GM23338 (cell line): ENCODE measurements around the gene FAM174C. TPM values are rescaled to one million over a fixed set of nuclear protein-coding genes. Genes with fewer than 3 reads are reported as not detected.

Experiments
- ATAC-seq: fragments of 200-7000 bp; cut with Tn5 transposase; 3 replicates; pipeline ENCODE4 v1.9.1; 2020
- DNase-seq: peaks from one replicate; pipeline ENCODE4 v3.0.0-alpha.2; 2015; ENCODE audit warnings: low spot score
- H2AFZ ChIP-seq: fragments of 200-600 bp; sonication (generic); 2 replicates; pipeline ENCODE4 v1.8.0; 2016; ENCODE audit warnings: antibody characterized with exemption, mild to moderate bottlenecking, moderate library complexity
- H3F3A ChIP-seq: fragments of 200-600 bp; sonication (generic); replicated peaks from 2 replicates; pipeline ENCODE4 v1.8.0; 2017; ENCODE audit warnings: antibody characterized with exemption, mixed run types, low read depth
- H3K27ac ChIP-seq: fragments of 200-600 bp; sonication (generic); 2 replicates; pipeline ENCODE4 v1.6.1; 2016; ENCODE audit warnings: low read depth
- H3K27me3 ChIP-seq: fragments of 200-600 bp; sonication (generic); 2 replicates; pipeline ENCODE4 v1.8.0; 2016; ENCODE audit warnings: mild to moderate bottlenecking, mixed run types, moderate library complexity; ENCODE audit not compliant: insufficient read depth
- H3K36me3 ChIP-seq: fragments of 200-600 bp; sonication (generic); 2 replicates; pipeline ENCODE4 v1.8.0; 2016; ENCODE audit warnings: mild to moderate bottlenecking; ENCODE audit not compliant: insufficient read depth
- H3K4me1 ChIP-seq: fragments of 200-600 bp; sonication (generic); 2 replicates; pipeline ENCODE4 v1.8.0; 2016; ENCODE audit warnings: mild to moderate bottlenecking, moderate library complexity; ENCODE audit not compliant: insufficient read depth
- H3K4me2 ChIP-seq: fragments of 200-600 bp; sonication (generic); 2 replicates; pipeline ENCODE4 v1.7.1; 2017; ENCODE audit warnings: mixed run types
- H3K4me3 ChIP-seq: fragments of 200-600 bp; sonication (generic); 2 replicates; pipeline ENCODE4 v1.6.1; 2016; ENCODE audit warnings: mixed run types
- H3K79me2 ChIP-seq: fragments of 200-600 bp; sonication (generic); replicated peaks from 2 replicates; pipeline ENCODE4 v1.8.0; 2017; ENCODE audit warnings: mild to moderate bottlenecking; ENCODE audit not compliant: insufficient read depth
- H3K9me2 ChIP-seq: fragments of 200-600 bp; sonication (generic); 2 replicates; pipeline ENCODE4 v1.8.0; 2017; ENCODE audit not compliant: insufficient read depth
- H4K20me1 ChIP-seq: fragments of 200-600 bp; sonication (generic); replicated peaks from 2 replicates; pipeline ENCODE4 v1.8.0; 2017; ENCODE audit warnings: mild to moderate bottlenecking; ENCODE audit not compliant: insufficient read depth
- H3K27ac Mint-ChIP-seq: 2 replicates; pipeline ENCODE4 v1.8.0; 2020; ENCODE audit warnings: inconsistent platforms, mild to moderate bottlenecking, moderate library complexity, mixed read lengths
- H3K27me3 Mint-ChIP-seq: 3 replicates; pipeline ENCODE4 v1.8.0; 2022; ENCODE audit warnings: low read depth, mild to moderate bottlenecking, moderate library complexity, mixed read lengths, inconsistent platforms; ENCODE audit not compliant: insufficient read depth, poor library complexity
- H3K36me3 Mint-ChIP-seq: 3 replicates; pipeline ENCODE4 v1.8.0; 2021; ENCODE audit warnings: low read depth, mild to moderate bottlenecking, inconsistent platforms, moderate library complexity, mixed read lengths
- H3K4me1 Mint-ChIP-seq: 3 replicates; pipeline ENCODE4 v1.8.0; 2020; ENCODE audit warnings: mild to moderate bottlenecking, inconsistent platforms, mixed read lengths
- H3K4me3 Mint-ChIP-seq: 3 replicates; pipeline ENCODE4 v1.8.0; 2021; ENCODE audit warnings: moderate library complexity, mild to moderate bottlenecking, inconsistent platforms, mixed read lengths
- H3K9me3 Mint-ChIP-seq: 3 replicates; pipeline ENCODE4 v1.8.0; 2020; ENCODE audit warnings: moderate library complexity, mild to moderate bottlenecking, inconsistent platforms, mixed read lengths
- CREB1 ChIP-seq: fragments of 250-450 bp; sonication (Bioruptor Pico); IDR thresholded peaks from 2 replicates; pipeline ENCODE4 v1.5.0; 2020; ENCODE audit warnings: low read depth, mild to moderate bottlenecking, moderate library complexity
- CTCF ChIP-seq, 2 experiments: fragments of 200-600 bp in 1 of 2; sonication (generic) in 1 of 2; conservative IDR thresholded peaks; 2 replicates each; pipeline versions ENCODE4 v1.5.1 to v1.6.1; 2016 to 2017; ENCODE audit warnings: antibody characterized with exemption in 2 of 2, low read depth in 2 of 2, mild to moderate bottlenecking in 2 of 2, moderate library complexity in 1 of 2
- ETS1 ChIP-seq: IDR thresholded peaks from 2 replicates; pipeline ENCODE4 v1.6.1; 2016; ENCODE audit warnings: antibody characterized with exemption
- EZH2 ChIP-seq: fragments of 200-600 bp; sonication (generic); IDR thresholded peaks from one replicate; pipeline ENCODE4 v1.8.0; 2017; ENCODE audit warnings: antibody characterized with exemption, mild to moderate bottlenecking, low read depth; ENCODE audit not compliant: unreplicated experiment
- EZH2phosphoT487 ChIP-seq: fragments of 200-600 bp; sonication (generic); IDR thresholded peaks from one replicate; pipeline ENCODE4 v1.8.1; 2018; ENCODE audit warnings: antibody characterized with exemption; ENCODE audit not compliant: unreplicated experiment
- JUNB ChIP-seq: IDR thresholded peaks from one replicate; pipeline ENCODE4 v1.6.1; 2016; ENCODE audit warnings: antibody characterized with exemption; ENCODE audit not compliant: unreplicated experiment
- NANOG ChIP-seq: IDR thresholded peaks from 2 replicates; pipeline ENCODE4 v1.6.1; 2016; ENCODE audit warnings: antibody characterized with exemption, borderline replicate concordance
- POLR2AphosphoS5 ChIP-seq: IDR thresholded peaks from 2 replicates; pipeline ENCODE4 v1.6.1; 2016; ENCODE audit warnings: antibody characterized with exemption, low read depth
- REST ChIP-seq: IDR thresholded peaks from one replicate; pipeline ENCODE4 v1.6.1; 2018; ENCODE audit warnings: antibody characterized with exemption; ENCODE audit not compliant: unreplicated experiment
- STAT1 ChIP-seq: IDR thresholded peaks from one replicate; pipeline ENCODE4 v1.6.1; 2016; ENCODE audit warnings: antibody characterized with exemption; ENCODE audit not compliant: unreplicated experiment
- ZNF114 ChIP-seq: fragments of 250-450 bp; sonication (Bioruptor Pico); IDR thresholded peaks from 2 replicates; pipeline ENCODE4 v1.5.0; 2020; ENCODE audit warnings: mild to moderate bottlenecking, moderate library complexity
- ZNF331 ChIP-seq: fragments of 250-450 bp; sonication (Bioruptor Pico); IDR thresholded peaks from 2 replicates; pipeline ENCODE4 v1.5.0; 2020; ENCODE audit warnings: low read depth, mild to moderate bottlenecking, moderate library complexity
- ZNF462 ChIP-seq: fragments of 250-450 bp; sonication (Bioruptor Pico); IDR thresholded peaks from 2 replicates; pipeline ENCODE4 v1.5.0; 2020; ENCODE audit warnings: mild to moderate bottlenecking, moderate library complexity
- polyA plus RNA-seq: library from polyadenylated mRNA; unstranded; fragments of >200 nt; fragmentation: Nextera tagmentation; extraction: Ambion mirVana; gene quantifications from 2 replicates; pipeline ENCODE4 v1.2.1, GENCODE V29; 2016
- total RNA-seq: library from RNA; depleted of rRNA; stranded (reverse); fragments of >200 nt; shearing (Covaris generic); gene quantifications from 2 replicates; pipeline ENCODE4 v1.2.3, GENCODE V29; 2014

FAM174C gene
- total and polyA plus RNA-seq, 2 experiments from 2014 or later = 60.4 to 68.0 TPM

- Mint-ChIP-seq H3K4me3 (peak overlapping the region; percentile 39; the same call in 1 of the 3 replicates), H3K27me3 (peaks cover 34% of the 10 kb centered on the region), H3K27ac (peak overlapping the region; percentile 49; the same call in 1 of the 2 replicates), H3K36me3 (peaks cover 52% of the 10 kb centered on the region), H3K4me1 (peaks cover 54% of the 10 kb centered on the region), H3K9me3 (no peaks in the 10 kb centered on the region; the same call in 1 of the 3 replicates)
- Histone ChIP-seq H3K9me2 (no peaks in the 10 kb centered on the region), H3K79me2 (peaks cover 29% of the 10 kb centered on the region), H3K36me3 (peaks cover 19% of the 10 kb centered on the region), H3K4me3 (no peak overlapping the region), H3F3A (peaks cover 73% of the 10 kb centered on the region), H3K4me2 (peak overlapping the region; percentile 35; the same call in 1 of the 2 replicates), H3K27me3 (no peaks in the 10 kb centered on the region), H2AFZ (no peak overlapping the region), H4K20me1 (peaks cover 24% of the 10 kb centered on the region), H3K27ac (peak overlapping the region; percentile 94), H3K4me1 (peaks cover 45% of the 10 kb centered on the region)
- DNase-seq = no peak
- ATAC-seq = no peak
- TF ChIP-seq CTCF (conservative IDR thresholded peaks at IDR 0.05; ENCODE audit: low read depth in 2 of 2) = no peak
- no peak for TF ChIP-seq ZNF331
- no peak for TF ChIP-seq ZNF114 (CRISPR knock-in tag)
- no peak for TF ChIP-seq EZH2phosphoT487
- TF ChIP-seq POLR2AphosphoS5 = no peak
- TF ChIP-seq STAT1 = no peak
- TF ChIP-seq JUNB = no peak
- TF ChIP-seq EZH2 = no peak
- TF ChIP-seq ZNF462 (CRISPR knock-in tag) = no peak
- TF ChIP-seq NANOG = no peak
- no peak for TF ChIP-seq REST
- TF ChIP-seq ETS1 = no peak
- no peak for TF ChIP-seq CREB1 (CRISPR knock-in tag)
Measured at GRCh38 chr19:1257475-1258162, 17.7 kb upstream of the FAM174C start.
